Trophoblast cell (in vitro differentiated cells and primary cell): ENCODE results near the gene DNAAF8.

Experiments
- DNase-seq, 2 donors: peaks; one replicate each; pipeline ENCODE4 v3.0.0-alpha.2; 2016
- H2AFZ ChIP-seq: 2 replicates; pipeline ENCODE4 v1.6.1; 2013; ENCODE audit warnings: low read length, moderate library complexity, mild to moderate bottlenecking; ENCODE audit not compliant: insufficient read depth, poor library complexity
- H2AK5ac ChIP-seq: 2 replicates; pipeline ENCODE4 v1.6.1; 2013; ENCODE audit warnings: mild to moderate bottlenecking, low read length
- H2BK120ac ChIP-seq: 2 replicates; pipeline ENCODE4 v1.6.1; 2013; ENCODE audit warnings: low read length, mild to moderate bottlenecking, moderate library complexity; ENCODE audit not compliant: insufficient read depth, poor library complexity
- H2BK12ac ChIP-seq: 2 replicates; pipeline ENCODE4 v1.6.1; 2013; ENCODE audit warnings: mild to moderate bottlenecking, low read length, moderate library complexity
- H2BK5ac ChIP-seq: 2 replicates; pipeline ENCODE4 v1.6.1; 2013; ENCODE audit warnings: low read length, low read depth, moderate library complexity, mild to moderate bottlenecking; ENCODE audit not compliant: poor library complexity
- H3K14ac ChIP-seq: 2 replicates; pipeline ENCODE4 v1.6.1; 2013; ENCODE audit warnings: mild to moderate bottlenecking, low read length
- H3K18ac ChIP-seq: 2 replicates; pipeline ENCODE4 v1.6.1; 2013; ENCODE audit warnings: mild to moderate bottlenecking, low read length
- H3K23ac ChIP-seq: 2 replicates; pipeline ENCODE4 v1.6.1; 2013; ENCODE audit warnings: low read length
- H3K27ac ChIP-seq: 2 replicates; pipeline ENCODE4 v1.5.1; 2013; ENCODE audit warnings: low read depth, mild to moderate bottlenecking, inconsistent platforms, low read length, moderate library complexity
- H3K27me3 ChIP-seq: 2 replicates; pipeline ENCODE4 v1.6.1; 2013; ENCODE audit warnings: inconsistent platforms, mild to moderate bottlenecking, low read length, moderate library complexity; ENCODE audit not compliant: insufficient read depth
- H3K36me3 ChIP-seq, 2 experiments: 1 replicate in 1 of 2; 2 replicates in 1 of 2; pipeline ENCODE4 v1.6.1; 2013; ENCODE audit warnings: low read length in 2 of 2, mild to moderate bottlenecking in 2 of 2, moderate library complexity in 1 of 2; ENCODE audit not compliant: insufficient read depth in 2 of 2, control insufficient read depth in 1 of 2
- H3K4ac ChIP-seq: 2 replicates; pipeline ENCODE4 v1.6.1; 2013; ENCODE audit warnings: low read depth, mild to moderate bottlenecking, low read length, moderate library complexity
- H3K4me1 ChIP-seq, 2 experiments: 1 replicate in 1 of 2; 2 replicates in 1 of 2; pipeline ENCODE4 v1.6.1; 2013; ENCODE audit warnings: low read length in 2 of 2, mild to moderate bottlenecking in 2 of 2, moderate library complexity in 1 of 2; ENCODE audit not compliant: insufficient read depth in 2 of 2, control insufficient read depth in 1 of 2
- H3K4me2 ChIP-seq: 2 replicates; pipeline ENCODE4 v1.6.1; 2013; ENCODE audit warnings: inconsistent platforms, mild to moderate bottlenecking, low read length, moderate library complexity
- H3K4me3 ChIP-seq: 2 replicates; pipeline ENCODE4 v1.5.1; 2013; ENCODE audit warnings: mild to moderate bottlenecking, low read depth, low read length, inconsistent platforms
- H3K79me1 ChIP-seq: one replicate; pipeline ENCODE4 v1.6.1; 2013; ENCODE audit warnings: low read length
- H3K79me2 ChIP-seq: 2 replicates; pipeline ENCODE4 v1.6.1; 2013; ENCODE audit warnings: low read length, mild to moderate bottlenecking; ENCODE audit not compliant: control insufficient read depth, insufficient read depth, poor library complexity
- H3K9ac ChIP-seq: 2 replicates; pipeline ENCODE4 v1.6.1; 2013; ENCODE audit warnings: mild to moderate bottlenecking, low read length
- H3K9me3 ChIP-seq: 2 replicates; pipeline ENCODE4 v1.6.1; 2013; ENCODE audit warnings: low read depth, mild to moderate bottlenecking, control low read depth, inconsistent platforms, low read length; ENCODE audit not compliant: insufficient read depth
- H4K12ac ChIP-seq: 2 replicates; pipeline ENCODE4 v1.6.1; 2013; ENCODE audit warnings: low read depth, mild to moderate bottlenecking, low read length, moderate library complexity
- H4K8ac ChIP-seq: 2 replicates; pipeline ENCODE4 v1.6.1; 2013; ENCODE audit warnings: low read depth, mild to moderate bottlenecking, low read length, moderate library complexity
- H4K91ac ChIP-seq: one replicate; pipeline ENCODE4 v1.6.1; 2013; ENCODE audit warnings: low read depth, mild to moderate bottlenecking, low read length, moderate library complexity
- WGBS: extraction: QIAGEN DNeasy Blood & Tissue Kit; methylation state at CpG from one replicate; pipeline ENCODE4 v1.1.7; 2013; ENCODE audit warnings: missing lambda C conversion rate; ENCODE audit not compliant: insufficient read length, insufficient coverage; ENCODE audit errors: extremely low coverage; 5-methylcytosine and 5-hydroxymethylcytosine counted together

Gene DNAAF8

DNA sequence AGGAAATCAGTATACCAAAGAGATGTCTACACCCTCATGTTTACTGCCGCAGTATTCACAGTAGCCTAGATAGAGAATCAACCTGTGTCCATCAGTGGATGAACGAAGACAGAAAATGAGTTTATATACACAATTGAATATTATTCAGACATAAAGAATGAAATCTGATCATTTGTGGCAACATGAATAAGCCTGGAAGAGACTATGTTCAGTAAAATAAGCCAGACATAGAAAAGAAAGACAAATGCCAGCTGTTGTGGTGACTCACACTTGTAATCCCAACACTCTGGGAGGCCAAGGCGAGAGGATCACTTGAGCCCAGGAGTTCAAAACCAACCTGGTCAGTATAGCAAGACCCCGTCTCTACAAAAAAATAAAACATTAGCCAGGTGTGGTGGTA lies 24.9 kb upstream of the DNAAF8 start:
- H3K23ac ChIP-seq: no peak overlapping the region
- no peaks in the 10 kb centered on the region for H3K79me2 ChIP-seq
- no peak overlapping the region for H2BK5ac ChIP-seq
- DNase-seq: no peak
- H3K4me3 ChIP-seq: no peak overlapping the region
- no peak overlapping the region for H3K4ac ChIP-seq
- H2AK5ac ChIP-seq: no peak overlapping the region
- peaks cover 2% of the 10 kb centered on the region for H3K9me3 ChIP-seq
- H3K27me3 ChIP-seq: no peaks in the 10 kb centered on the region
- H3K4me2 ChIP-seq: no peak overlapping the region
- H3K18ac ChIP-seq: no peak overlapping the region
- no peak overlapping the region for H2AFZ ChIP-seq
- WGBS: no CpG with 5 or more reads among the region's 4 CpGs
- H2BK120ac ChIP-seq: no peak overlapping the region
- no peaks in the 10 kb centered on the region for H3K79me1 ChIP-seq
- no peak overlapping the region for H2BK12ac ChIP-seq
- peaks cover 25 to 29% of the 10 kb centered on the region in 2 experiments for H3K36me3 ChIP-seq
- no peak overlapping the region for H3K14ac ChIP-seq
- peak overlapping the region; percentile 39 for H4K12ac ChIP-seq
- no peak overlapping the region for H4K91ac ChIP-seq
- H3K27ac ChIP-seq: no peak overlapping the region
- H3K4me1 ChIP-seq: no peaks in the 10 kb centered on the region
- no peak overlapping the region for H4K8ac ChIP-seq
- no peak overlapping the region for H3K9ac ChIP-seq

DNA sequence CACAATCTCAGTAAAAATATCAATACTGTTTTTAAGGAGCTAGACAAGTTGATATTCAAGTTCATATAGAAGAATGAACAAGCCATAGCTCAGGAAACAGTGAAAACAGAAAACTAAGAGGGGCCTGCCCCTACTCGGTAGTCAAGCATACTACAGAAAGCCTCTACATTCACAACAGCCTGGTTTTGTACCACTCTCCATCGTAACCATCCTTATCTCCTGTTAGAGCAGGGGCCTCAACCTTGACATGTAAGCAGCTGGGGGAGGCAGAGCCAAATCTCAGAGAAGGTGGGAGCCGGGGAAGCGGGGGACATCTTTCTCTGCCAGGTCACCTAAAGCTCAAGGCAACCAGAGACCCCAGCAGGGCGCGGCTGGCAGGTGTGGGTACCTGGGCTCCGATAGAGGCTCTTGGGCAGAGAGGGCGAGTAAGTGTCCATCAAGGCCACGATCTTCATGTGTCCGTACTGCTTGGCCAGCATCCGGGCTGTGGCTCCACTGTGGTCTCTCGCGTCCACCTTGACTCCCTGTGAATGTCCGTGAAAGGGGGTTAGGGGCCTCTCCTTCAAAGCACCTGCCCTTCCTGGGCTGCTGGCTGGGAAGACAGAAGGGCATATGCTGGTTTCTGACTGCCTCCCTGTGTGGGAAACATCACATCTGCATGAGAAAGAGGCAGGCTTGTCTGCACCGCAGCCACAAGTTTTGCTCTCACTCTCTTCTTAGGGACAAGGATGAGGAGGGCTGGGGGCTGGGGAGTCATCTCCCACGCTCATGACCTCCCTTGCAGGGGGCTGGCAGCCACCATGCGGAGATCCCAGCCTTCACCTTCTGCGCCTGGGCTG lies 20.5 kb upstream of the DNAAF8 start:
- H2BK12ac ChIP-seq: no peak overlapping the region
- no peaks in the 10 kb centered on the region for H3K79me1 ChIP-seq
- H3K9ac ChIP-seq: no peak overlapping the region
- no peak overlapping the region for H2BK5ac ChIP-seq
- H3K4me2 ChIP-seq: no peak overlapping the region
- H3K27ac ChIP-seq: no peak overlapping the region
- no peak overlapping the region for H3K4me3 ChIP-seq
- no peak overlapping the region for H4K91ac ChIP-seq
- H4K12ac ChIP-seq: no peak overlapping the region
- no peaks in the 10 kb centered on the region for H3K79me2 ChIP-seq
- no CpG with 5 or more reads among the region's 18 CpGs for WGBS
- no peak overlapping the region for H3K14ac ChIP-seq
- DNase-seq: no peak
- H3K4ac ChIP-seq: no peak overlapping the region
- H2BK120ac ChIP-seq: no peak overlapping the region
- no peak overlapping the region for H3K23ac ChIP-seq
- H2AFZ ChIP-seq: no peak overlapping the region
- no peaks in the 10 kb centered on the region for H3K27me3 ChIP-seq
- peaks cover 2% of the 10 kb centered on the region for H3K9me3 ChIP-seq
- no peak overlapping the region for H3K18ac ChIP-seq
- no peak overlapping the region for H2AK5ac ChIP-seq
- no peaks in the 10 kb centered on the region for H3K4me1 ChIP-seq
- peaks cover 20 to 32% of the 10 kb centered on the region in 2 experiments for H3K36me3 ChIP-seq
- no peak overlapping the region for H4K8ac ChIP-seq

DNA sequence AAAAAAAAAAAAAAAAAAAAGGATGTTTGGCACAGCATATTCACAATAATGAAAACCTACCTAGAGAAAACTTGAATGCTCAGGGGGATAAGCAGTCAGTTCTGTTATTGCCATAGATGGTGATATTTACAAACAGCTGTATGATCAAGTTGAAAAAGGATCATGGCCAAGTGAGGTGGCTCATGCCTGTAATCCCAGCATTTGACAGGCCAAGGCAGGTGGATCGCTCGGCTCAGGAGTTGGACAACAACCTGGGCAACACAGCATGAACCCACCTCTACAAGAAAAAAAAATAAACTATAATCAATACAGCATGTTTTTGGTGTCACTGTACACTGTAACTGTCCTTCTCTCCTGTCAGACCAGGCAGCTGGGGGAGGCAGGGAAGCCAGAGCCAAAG lies 19.3 kb upstream of the DNAAF8 start:
- Histone ChIP-seq H2BK12ac (no peak overlapping the region), H4K8ac (no peak overlapping the region), H3K9ac (no peak overlapping the region), H2AK5ac (no peak overlapping the region), H3K4me2 (no peak overlapping the region), H4K12ac (no peak overlapping the region), H3K9me3 (peaks cover 2% of the 10 kb centered on the region), H3K27me3 (no peaks in the 10 kb centered on the region), H3K79me1 (no peaks in the 10 kb centered on the region), H3K27ac (no peak overlapping the region), H4K91ac (no peak overlapping the region), H3K4me1 (no peaks in the 10 kb centered on the region), H3K79me2 (no peaks in the 10 kb centered on the region), H3K18ac (no peak overlapping the region), H2AFZ (no peak overlapping the region), H3K4ac (no peak overlapping the region), H2BK5ac (no peak overlapping the region), H3K23ac (no peak overlapping the region), H3K4me3 (no peak overlapping the region), H3K36me3 (peaks cover 21 to 27% of the 10 kb centered on the region in 2 experiments), H2BK120ac (no peak overlapping the region), H3K14ac (no peak overlapping the region)
- WGBS: no CpG with 5 or more reads among the region's 2 CpGs
- no peak for DNase-seq

DNA sequence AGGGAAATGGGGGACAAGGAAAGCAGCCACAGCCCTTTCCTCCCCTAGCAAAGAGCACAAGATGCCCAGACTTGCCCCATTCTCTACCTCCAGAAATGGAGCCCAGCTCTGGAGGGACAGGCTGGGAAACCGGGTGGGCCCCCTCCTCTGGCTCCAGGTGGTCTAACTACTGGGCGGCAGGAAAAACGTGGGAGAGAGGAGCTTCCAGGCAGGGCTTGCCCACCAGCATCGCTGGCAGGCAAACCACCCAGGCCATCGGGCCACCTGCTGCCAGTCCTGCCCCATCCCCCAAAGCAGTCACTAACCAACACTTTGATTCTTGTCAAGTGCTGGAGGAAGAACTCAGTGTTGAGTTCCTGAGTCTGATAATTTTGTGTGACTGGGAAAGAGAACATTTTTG lies 15.9 kb upstream of the DNAAF8 start:
- H2BK5ac ChIP-seq: no peak overlapping the region
- no peak overlapping the region for H4K8ac ChIP-seq
- H3K4me2 ChIP-seq: no peak overlapping the region
- no peak for DNase-seq
- H3K4ac ChIP-seq: no peak overlapping the region
- no peak overlapping the region for H4K91ac ChIP-seq
- no peak overlapping the region for H3K23ac ChIP-seq
- no peak overlapping the region for H3K27ac ChIP-seq
- H3K4me3 ChIP-seq: no peak overlapping the region
- H3K27me3 ChIP-seq: no peaks in the 10 kb centered on the region
- WGBS: no CpG with 5 or more reads among the region's 5 CpGs
- no peak overlapping the region for H2AK5ac ChIP-seq
- no peak overlapping the region for H2BK120ac ChIP-seq
- no peak overlapping the region for H2BK12ac ChIP-seq
- H3K79me2 ChIP-seq: no peaks in the 10 kb centered on the region
- H3K9ac ChIP-seq: no peak overlapping the region
- no peak overlapping the region for H2AFZ ChIP-seq
- no peak overlapping the region for H3K14ac ChIP-seq
- H3K4me1 ChIP-seq: no peaks in the 10 kb centered on the region
- no peak overlapping the region for H4K12ac ChIP-seq
- H3K9me3 ChIP-seq: no peaks in the 10 kb centered on the region
- H3K79me1 ChIP-seq: no peaks in the 10 kb centered on the region
- no peak overlapping the region for H3K18ac ChIP-seq
- H3K36me3 ChIP-seq: peaks cover 22 to 30% of the 10 kb centered on the region in 2 experiments
